PFSK-1 (cell line): Measurements from ENCODE around the gene CLEC1A. TPM values are rescaled to one million over a fixed set of nuclear protein-coding genes. Genes with fewer than 3 reads are reported as not detected.

Experiments used
- FOXP2 ChIP-seq: optimal IDR thresholded peaks from 2 replicates; pipeline ENCODE3; 2011; ENCODE audit warnings: borderline replicate concordance, control low read depth, inconsistent platforms; ENCODE audit not compliant: insufficient read depth; ENCODE audit errors: extremely low read length, extremely low read depth
- POLR2AphosphoS5 ChIP-seq: IDR thresholded peaks from 2 replicates; pipeline ENCODE4 v1.6.1; 2012; ENCODE audit warnings: low read depth, mild to moderate bottlenecking, control low read depth, low read length, moderate library complexity
- SIN3A ChIP-seq: IDR thresholded peaks from 2 replicates; pipeline ENCODE4 v1.6.1; 2012; ENCODE audit warnings: mild to moderate bottlenecking, low read length, moderate library complexity, borderline replicate concordance; ENCODE audit not compliant: insufficient read depth
- TAF1 ChIP-seq: IDR thresholded peaks from 2 replicates; pipeline ENCODE4 v1.6.1; 2012; ENCODE audit warnings: low read length, control low read depth, borderline replicate concordance; ENCODE audit not compliant: insufficient read depth
- polyA plus RNA-seq: library from polyadenylated mRNA; unstranded; fragments of >200 nt; gene quantifications from one replicate; pipeline ENCODE4 v1.2.1, GENCODE V29; 2012; ENCODE audit warnings: low read depth, missing spikeins; ENCODE audit not compliant: insufficient read length
- TF ChIP-seq, protein P1 (sequence below), 2 experiments: IDR thresholded peaks; 2 replicates each; pipeline versions ENCODE4 v1.6.1 to v1.8.0; 2011 to 2012; ENCODE audit warnings: low read depth in 2 of 2, low read length in 2 of 2, control low read depth in 1 of 2, inconsistent platforms in 1 of 2, mild to moderate bottlenecking in 1 of 2, moderate library complexity in 1 of 2; ENCODE audit not compliant: insufficient read depth in 1 of 2

Gene CLEC1A, protein sequence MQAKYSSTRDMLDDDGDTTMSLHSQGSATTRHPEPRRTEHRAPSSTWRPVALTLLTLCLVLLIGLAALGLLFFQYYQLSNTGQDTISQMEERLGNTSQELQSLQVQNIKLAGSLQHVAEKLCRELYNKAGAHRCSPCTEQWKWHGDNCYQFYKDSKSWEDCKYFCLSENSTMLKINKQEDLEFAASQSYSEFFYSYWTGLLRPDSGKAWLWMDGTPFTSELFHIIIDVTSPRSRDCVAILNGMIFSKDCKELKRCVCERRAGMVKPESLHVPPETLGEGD
- polyA plus RNA-seq, result not detected

DNA sequence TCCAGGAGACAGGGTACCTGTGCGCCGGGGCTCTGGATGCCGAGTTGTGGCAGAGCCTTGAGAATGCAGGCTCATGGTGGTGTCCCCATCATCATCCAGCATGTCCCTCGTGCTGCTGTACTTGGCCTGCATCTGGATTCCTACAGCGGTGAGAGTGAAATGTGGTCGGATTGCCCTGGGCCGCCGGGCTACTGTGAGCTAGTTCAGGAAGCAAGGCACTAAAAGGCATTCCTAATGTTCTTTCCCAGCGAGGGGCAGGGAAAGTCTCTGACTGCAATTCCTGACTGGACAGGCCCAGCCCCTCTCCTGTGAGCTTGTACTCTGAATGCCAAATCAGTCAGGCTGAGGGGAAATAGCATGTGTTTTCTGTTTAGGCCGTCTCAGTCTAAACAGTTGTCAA is at the start of gene CLEC1A:
Gene CLEC1A, minus strand, starts transcription at position 195 of the 400 bp plus-strand sequence. Its CDS starts 63 bp downstream, at position 132.
- TF ChIP-seq FOXP2 (no peak), POLR2AphosphoS5 (no peak), SIN3A (no peak), TAF1 (no peak)
- TF ChIP-seq, protein P1, sequence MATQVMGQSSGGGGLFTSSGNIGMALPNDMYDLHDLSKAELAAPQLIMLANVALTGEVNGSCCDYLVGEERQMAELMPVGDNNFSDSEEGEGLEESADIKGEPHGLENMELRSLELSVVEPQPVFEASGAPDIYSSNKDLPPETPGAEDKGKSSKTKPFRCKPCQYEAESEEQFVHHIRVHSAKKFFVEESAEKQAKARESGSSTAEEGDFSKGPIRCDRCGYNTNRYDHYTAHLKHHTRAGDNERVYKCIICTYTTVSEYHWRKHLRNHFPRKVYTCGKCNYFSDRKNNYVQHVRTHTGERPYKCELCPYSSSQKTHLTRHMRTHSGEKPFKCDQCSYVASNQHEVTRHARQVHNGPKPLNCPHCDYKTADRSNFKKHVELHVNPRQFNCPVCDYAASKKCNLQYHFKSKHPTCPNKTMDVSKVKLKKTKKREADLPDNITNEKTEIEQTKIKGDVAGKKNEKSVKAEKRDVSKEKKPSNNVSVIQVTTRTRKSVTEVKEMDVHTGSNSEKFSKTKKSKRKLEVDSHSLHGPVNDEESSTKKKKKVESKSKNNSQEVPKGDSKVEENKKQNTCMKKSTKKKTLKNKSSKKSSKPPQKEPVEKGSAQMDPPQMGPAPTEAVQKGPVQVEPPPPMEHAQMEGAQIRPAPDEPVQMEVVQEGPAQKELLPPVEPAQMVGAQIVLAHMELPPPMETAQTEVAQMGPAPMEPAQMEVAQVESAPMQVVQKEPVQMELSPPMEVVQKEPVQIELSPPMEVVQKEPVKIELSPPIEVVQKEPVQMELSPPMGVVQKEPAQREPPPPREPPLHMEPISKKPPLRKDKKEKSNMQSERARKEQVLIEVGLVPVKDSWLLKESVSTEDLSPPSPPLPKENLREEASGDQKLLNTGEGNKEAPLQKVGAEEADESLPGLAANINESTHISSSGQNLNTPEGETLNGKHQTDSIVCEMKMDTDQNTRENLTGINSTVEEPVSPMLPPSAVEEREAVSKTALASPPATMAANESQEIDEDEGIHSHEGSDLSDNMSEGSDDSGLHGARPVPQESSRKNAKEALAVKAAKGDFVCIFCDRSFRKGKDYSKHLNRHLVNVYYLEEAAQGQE (IDR thresholded peaks at IDR 0.05; ENCODE audit: insufficient read depth in 1 of 2, low read depth in 2 of 2, low read length in 2 of 2), result no peak

DNA sequence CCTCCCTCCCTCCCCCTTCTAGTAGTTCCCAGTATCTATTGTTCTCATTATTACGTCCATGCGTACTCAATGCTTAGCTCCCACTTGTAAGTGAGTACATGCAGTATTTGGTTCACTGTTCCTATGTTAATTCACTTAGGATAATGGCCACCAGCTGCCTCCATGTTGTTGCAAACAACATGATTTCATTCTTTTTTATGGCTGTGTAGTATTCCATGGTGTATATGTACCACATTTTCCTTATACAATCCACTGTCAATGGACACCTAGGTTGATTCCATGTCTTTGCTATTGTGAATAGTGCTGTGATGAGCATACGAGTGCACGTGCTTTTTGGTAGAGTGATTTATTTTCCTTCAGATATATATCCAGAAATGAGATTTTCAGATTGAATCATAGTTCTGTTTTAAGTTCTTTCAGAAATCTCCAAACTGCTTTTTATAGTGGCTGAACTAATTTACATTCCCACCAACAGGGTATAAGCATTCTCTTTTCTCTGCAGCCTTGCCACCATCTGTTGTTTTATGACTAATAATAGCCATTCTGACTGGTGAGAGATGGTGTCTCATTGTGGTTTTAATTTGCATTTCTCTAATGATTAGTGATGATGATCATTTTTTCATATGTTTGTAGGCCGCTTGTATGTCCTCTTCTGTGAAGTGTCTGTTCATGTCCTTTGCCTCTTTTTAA is 49.1 kb upstream of the CLEC1A start:
- TF ChIP-seq POLR2AphosphoS5, result no peak
- TF ChIP-seq SIN3A, result no peak
- no peak for TF ChIP-seq FOXP2
- TF ChIP-seq, protein P1 (IDR thresholded peaks at IDR 0.05; ENCODE audit: insufficient read depth in 1 of 2, low read depth in 2 of 2, low read length in 2 of 2), result no peak
- TF ChIP-seq TAF1, result no peak

DNA sequence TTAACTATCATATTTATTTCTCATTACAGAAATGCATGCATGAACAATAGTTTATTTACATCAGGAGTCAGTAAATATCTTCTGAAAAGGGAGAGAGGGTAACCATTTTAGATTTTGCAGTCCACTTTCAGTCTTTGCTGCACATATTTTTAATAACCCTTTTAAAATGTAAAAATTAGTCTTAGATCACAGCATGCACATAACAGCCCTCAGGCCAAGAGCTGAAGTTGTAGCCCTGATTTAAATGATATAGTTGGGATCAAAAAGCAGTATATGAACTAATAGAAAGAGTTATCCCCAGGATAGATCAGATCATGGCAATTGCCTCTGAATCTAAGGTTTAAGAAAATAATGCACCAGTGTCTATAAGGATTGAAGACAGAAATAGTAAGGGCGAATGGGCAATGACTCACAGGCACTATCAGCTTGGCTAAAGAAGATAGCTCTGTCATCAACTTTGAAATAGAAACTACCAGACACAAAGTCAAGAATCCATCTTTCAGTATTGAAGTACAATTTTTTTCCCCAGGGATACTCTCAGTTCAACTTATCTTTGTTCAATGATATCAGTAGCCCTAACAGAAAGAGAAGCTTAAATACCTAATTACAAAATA is 44.3 kb upstream of the CLEC1A start:
- TF ChIP-seq, protein P1 (IDR thresholded peaks at IDR 0.05; ENCODE audit: insufficient read depth in 1 of 2, low read depth in 2 of 2, low read length in 2 of 2), result no peak
- TF ChIP-seq POLR2AphosphoS5 (no peak), FOXP2 (no peak), TAF1 (no peak), SIN3A (no peak)

DNA sequence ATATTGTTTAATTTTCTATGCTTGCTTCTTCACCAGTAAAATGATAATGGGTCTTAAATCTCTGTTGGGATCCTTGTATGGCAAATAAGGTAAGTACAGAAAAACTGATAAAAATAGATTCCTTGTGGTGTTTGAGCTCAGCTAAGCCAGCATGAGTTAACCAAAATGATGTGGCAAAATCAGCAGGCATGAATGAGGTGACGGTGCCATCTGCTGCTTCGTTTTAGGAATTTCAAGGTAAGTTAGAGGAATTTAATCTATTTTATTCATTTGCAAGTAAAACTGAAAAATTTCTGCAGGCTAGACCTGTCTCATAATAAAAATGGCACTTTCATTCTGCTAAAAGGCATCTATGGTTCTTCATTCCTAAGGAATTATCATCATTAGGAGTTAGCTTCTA is 41.2 kb upstream of the CLEC1A start:
- TF ChIP-seq FOXP2, result no peak
- no peak for TF ChIP-seq POLR2AphosphoS5
- TF ChIP-seq SIN3A, result no peak
- TF ChIP-seq, protein P1 (IDR thresholded peaks at IDR 0.05; ENCODE audit: insufficient read depth in 1 of 2, low read depth in 2 of 2, low read length in 2 of 2), result no peak
- TF ChIP-seq TAF1, result no peak
